Measurements from ENCODE around the gene CD79A. TPM values are rescaled to one million over a fixed set of nuclear protein-coding genes. Genes with fewer than 3 reads are reported as not detected.

CD79A gene
- polyA plus RNA-seq, 3 donors = 1.9 to 2.7 (median 2.1) TPM

GRCh38 chr19:41897181-41897580 lies 20.1 kb downstream of the CD79A start:
- peaks cover 0 to 2% (median 0%) of the 10 kb centered on the region in 7 donors for H3K9me3 Mint-ChIP-seq
- Histone ChIP-seq H4K20me1 (ENCODE audit: insufficient read depth, low read length) (peaks cover 98% of the 10 kb centered on the region), H3K79me2 (ENCODE audit: insufficient read depth, low read length) (peaks cover 37% of the 10 kb centered on the region), H3K27me3 (ENCODE audit: control insufficient read depth in 2 of 2, insufficient read depth in 2 of 2, low read length in 2 of 2) (no peaks in the 10 kb centered on the region), H3K4me3 (replicated peaks in 1 of 3; ENCODE audit: low read depth in 2 of 3, low read length in 3 of 3) (no peak overlapping the region), H3K27ac (ENCODE audit: low read depth in 1 of 2, low read length in 2 of 2) (no peak overlapping the region), H3K4me2 (replicated peaks; ENCODE audit: extremely low read depth, low read length, poor library complexity, severe bottlenecking) (no peak overlapping the region), H2AFZ (ENCODE audit: insufficient read depth, low read depth, low read length, poor library complexity, severe bottlenecking) (no peak overlapping the region), H3K36me3 (replicated peaks in 1 of 2; ENCODE audit: control insufficient read depth in 1 of 2, insufficient read depth in 2 of 2, low read length in 2 of 2) (peaks cover 84 to 92% of the 10 kb centered on the region in 2 donors), H3K9me3 (replicated peaks in 1 of 2; ENCODE audit: control insufficient read depth in 1 of 2, insufficient read depth in 1 of 2, low read length in 2 of 2) (no peaks in the 10 kb centered on the region), H3K4me1 (ENCODE audit: control insufficient read depth in 1 of 2, insufficient read depth in 2 of 2, low read length in 2 of 2) (no peaks in the 10 kb centered on the region), H3K9ac (ENCODE audit: insufficient read depth, low read length, poor library complexity, severe bottlenecking) (no peak overlapping the region)
- no peak for TF ChIP-seq CTCF (IDR thresholded peaks at IDR 0.05)
- no peaks in the 10 kb centered on the region for H3K4me1 Mint-ChIP-seq
- peaks cover 67 to 89% of the 10 kb centered on the region in 2 donors for H3K36me3 Mint-ChIP-seq
- peak overlapping the region in 2 of 7 donors; percentile 6 to 50 for H3K27ac Mint-ChIP-seq
- intact Hi-C loops (cut with micrococcal nuclease) = no loop called here
- peaks cover 0 to 2% (median 2%) of the 10 kb centered on the region in 3 donors for H3K27me3 Mint-ChIP-seq (ENCODE audit: low read depth in 3 of 3)
- no peak for DNase-seq
- WGBS (ENCODE audit: insufficient coverage) = no CpG with 5 or more reads among the region's 3 CpGs
- no peak overlapping the region for H3K4me3 Mint-ChIP-seq

GRCh38 chr19:41897820-41898219 lies 20.7 kb downstream of the CD79A start:
- H3K4me1 Mint-ChIP-seq = no peaks in the 10 kb centered on the region
- no peak overlapping the region for H3K4me3 ChIP-seq (replicated peaks in 1 of 3; ENCODE audit: low read depth in 2 of 3, low read length in 3 of 3)
- H3K4me1 ChIP-seq (ENCODE audit: control insufficient read depth in 1 of 2, insufficient read depth in 2 of 2, low read length in 2 of 2) = no peaks in the 10 kb centered on the region
- no peak overlapping the region for H3K4me3 Mint-ChIP-seq
- no peak for DNase-seq
- peaks cover 0 to 2% (median 0%) of the 10 kb centered on the region in 7 donors for H3K9me3 Mint-ChIP-seq
- H3K9me3 ChIP-seq (replicated peaks in 1 of 2; ENCODE audit: control insufficient read depth in 1 of 2, insufficient read depth in 1 of 2, low read length in 2 of 2) = no peaks in the 10 kb centered on the region
- peaks cover 68 to 89% of the 10 kb centered on the region in 2 donors for H3K36me3 Mint-ChIP-seq
- H3K27ac Mint-ChIP-seq = peak overlapping the region in 3 of 7 donors; percentile 6 to 73 (median 16)
- peaks cover 98% of the 10 kb centered on the region for H4K20me1 ChIP-seq (ENCODE audit: insufficient read depth, low read length)
- H3K9ac ChIP-seq (ENCODE audit: insufficient read depth, low read length, poor library complexity, severe bottlenecking) = no peak overlapping the region
- WGBS (ENCODE audit: insufficient coverage) = 94% methylated on average over 3 of the region's 24 CpGs
- peaks cover 84 to 92% of the 10 kb centered on the region in 2 donors for H3K36me3 ChIP-seq (replicated peaks in 1 of 2; ENCODE audit: control insufficient read depth in 1 of 2, insufficient read depth in 2 of 2, low read length in 2 of 2)
- no peaks in the 10 kb centered on the region for H3K27me3 ChIP-seq (ENCODE audit: control insufficient read depth in 2 of 2, insufficient read depth in 2 of 2, low read length in 2 of 2)
- H3K79me2 ChIP-seq (ENCODE audit: insufficient read depth, low read length) = peaks cover 31% of the 10 kb centered on the region
- no peak overlapping the region for H3K4me2 ChIP-seq (replicated peaks; ENCODE audit: extremely low read depth, low read length, poor library complexity, severe bottlenecking)
- no peak for TF ChIP-seq CTCF (IDR thresholded peaks at IDR 0.05)
- no peak overlapping the region for H2AFZ ChIP-seq (ENCODE audit: insufficient read depth, low read depth, low read length, poor library complexity, severe bottlenecking)
- peaks cover 0 to 2% (median 2%) of the 10 kb centered on the region in 3 donors for H3K27me3 Mint-ChIP-seq (ENCODE audit: low read depth in 3 of 3)
- no peak overlapping the region for H3K27ac ChIP-seq (ENCODE audit: low read depth in 1 of 2, low read length in 2 of 2)
- intact Hi-C loops (cut with micrococcal nuclease) = no loop called here

Data from CD14-positive monocyte (primary cell).